ENCODE data around the gene SWAP70.

The SWAP70 gene

GRCh38 chr11:9769621-9770020, 105.7 kb downstream of the SWAP70 start:
- DNase-seq: no peak
- intact Hi-C loops (cut with DNase I): loop anchor here (10.0 kb wide), 1 partner anchor 435 kb away; no protein-coding TSS in a partner anchor

- intact Hi-C loops (cut with DNase I): no loop called here
- DNase-seq: no peak
Measured at GRCh38 chr11:9771071-9771511, 107.2 kb downstream of the SWAP70 start.

- no peak for DNase-seq
- intact Hi-C loops (cut with DNase I): no loop called here
Measured at GRCh38 chr11:9772218-9772617, 108.3 kb downstream of the SWAP70 start.

GRCh38 chr11:9773524-9773923, 109.6 kb downstream of the SWAP70 start:
- no peak for DNase-seq
- intact Hi-C loops (cut with DNase I): no loop called here

- intact Hi-C loops (cut with DNase I): no loop called here
- no peak for DNase-seq
Measured at GRCh38 chr11:9774109-9774508, 110.2 kb downstream of the SWAP70 start.

GRCh38 chr11:9774591-9775397, 110.9 kb downstream of the SWAP70 start:
- no peak for DNase-seq

GRCh38 chr11:9775398-9775779, 111.5 kb downstream of the SWAP70 start:
- intact Hi-C loops (cut with DNase I): no loop called here
- DNase-seq: no peak

More at GRCh38 chr11:9774591-9775397, 110.9 kb downstream of the SWAP70 start:
- intact Hi-C loops (cut with DNase I): no loop called here

GRCh38 chr11:9776203-9776602, 112.3 kb downstream of the SWAP70 start:
- no peak for DNase-seq
- intact Hi-C loops (cut with DNase I): no loop called here

- intact Hi-C loops (cut with DNase I): no loop called here
- no peak for DNase-seq
Measured at GRCh38 chr11:9777066-9777465, 113.2 kb downstream of the SWAP70 start.

- intact Hi-C loops (cut with DNase I): no loop called here
- DNase-seq: no peak
Measured at GRCh38 chr11:9777525-9777924, 113.6 kb downstream of the SWAP70 start.

- intact Hi-C loops (cut with DNase I): no loop called here
- DNase-seq: no peak
Measured at GRCh38 chr11:9780929-9781328, 117.1 kb downstream of the SWAP70 start.

- DNase-seq: no peak
Measured at GRCh38 chr11:9783986-9784385, 120.1 kb downstream of the SWAP70 start.

GRCh38 chr11:9784602-9785315, 120.9 kb downstream of the SWAP70 start:
- no peak for DNase-seq
- intact Hi-C loops (cut with DNase I): no loop called here

More at GRCh38 chr11:9783986-9784385, 120.1 kb downstream of the SWAP70 start:
- intact Hi-C loops (cut with DNase I): no loop called here

GRCh38 chr11:9787260-9787659, 123.4 kb downstream of the SWAP70 start:
- intact Hi-C loops (cut with DNase I): no loop called here
- no peak for DNase-seq

GRCh38 chr11:9787981-9788521, 124.2 kb downstream of the SWAP70 start:
- intact Hi-C loops (cut with DNase I): no loop called here
- DNase-seq: peak in 2 of 10 donors; percentile 9 to 73

- DNase-seq: no peak
- intact Hi-C loops (cut with DNase I): no loop called here
Measured at GRCh38 chr11:9789910-9790309, 126.0 kb downstream of the SWAP70 start.

- no peak for DNase-seq
- intact Hi-C loops (cut with DNase I): no loop called here
Measured at GRCh38 chr11:9790703-9791102, 126.8 kb downstream of the SWAP70 start.

GRCh38 chr11:9796266-9796665, 132.4 kb downstream of the SWAP70 start:
- no peak for DNase-seq
- intact Hi-C loops (cut with DNase I): no loop called here

- intact Hi-C loops (cut with DNase I): no loop called here
- no peak for DNase-seq
Measured at GRCh38 chr11:9796854-9797253, 133.0 kb downstream of the SWAP70 start.

GRCh38 chr11:9797300-9797699, 133.4 kb downstream of the SWAP70 start:
- no peak for DNase-seq
- intact Hi-C loops (cut with DNase I): no loop called here

- intact Hi-C loops (cut with DNase I): no loop called here
- DNase-seq: no peak
Measured at GRCh38 chr11:9799886-9800285, 136.0 kb downstream of the SWAP70 start.
